ENCODE measurements around the gene NOXO1.

DNA sequence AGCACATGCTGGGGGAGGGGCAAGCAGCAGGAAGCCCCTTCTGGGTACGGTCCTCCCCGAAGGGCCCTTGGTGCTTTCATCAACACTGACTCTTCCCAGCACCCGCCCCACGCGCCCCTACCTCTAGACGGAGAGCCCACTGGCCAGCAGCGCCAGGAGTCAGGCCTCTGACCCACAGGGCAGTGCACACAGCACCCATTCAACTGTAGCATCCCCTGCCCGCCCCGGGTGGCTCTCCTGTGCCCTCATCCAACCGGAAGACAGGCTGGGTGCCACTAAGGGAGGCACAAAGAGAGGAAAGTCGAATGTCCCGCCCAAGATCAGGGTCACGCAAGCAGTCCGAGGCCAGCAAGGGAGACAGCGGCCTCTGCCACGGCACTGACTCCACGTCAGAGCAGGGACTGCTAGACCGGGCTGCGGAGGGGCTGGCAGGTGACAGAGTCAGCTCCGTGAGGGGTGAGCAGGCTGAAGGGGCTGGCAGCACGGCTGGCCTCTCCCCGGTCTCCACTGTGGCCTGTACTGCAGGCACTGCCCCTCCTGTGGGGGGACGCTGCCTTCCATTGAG, 48.1 kb downstream of the NOXO1 start:
- no peak for TF ChIP-seq CTCF (IDR thresholded peaks at IDR 0.05)
- no peak for TF ChIP-seq POLR2A (IDR thresholded peaks at IDR 0.05)
- no peak for TF ChIP-seq POLR2AphosphoS5 (IDR thresholded peaks at IDR 0.05)
- no peak for TF ChIP-seq EP300 (IDR thresholded peaks at IDR 0.05)

Data from upper lobe of left lung (tissue), 4 donors.